Fibroblast of skin of left biceps (primary cell): Measurements from ENCODE around the gene CCDC186.

Experiments
- DNase-seq, 2 experiments: peaks; one replicate each; pipeline ENCODE4 v3.0.0-alpha.2; 2013; ENCODE audit warnings: low read depth in 2 of 2

Gene CCDC186

DNA sequence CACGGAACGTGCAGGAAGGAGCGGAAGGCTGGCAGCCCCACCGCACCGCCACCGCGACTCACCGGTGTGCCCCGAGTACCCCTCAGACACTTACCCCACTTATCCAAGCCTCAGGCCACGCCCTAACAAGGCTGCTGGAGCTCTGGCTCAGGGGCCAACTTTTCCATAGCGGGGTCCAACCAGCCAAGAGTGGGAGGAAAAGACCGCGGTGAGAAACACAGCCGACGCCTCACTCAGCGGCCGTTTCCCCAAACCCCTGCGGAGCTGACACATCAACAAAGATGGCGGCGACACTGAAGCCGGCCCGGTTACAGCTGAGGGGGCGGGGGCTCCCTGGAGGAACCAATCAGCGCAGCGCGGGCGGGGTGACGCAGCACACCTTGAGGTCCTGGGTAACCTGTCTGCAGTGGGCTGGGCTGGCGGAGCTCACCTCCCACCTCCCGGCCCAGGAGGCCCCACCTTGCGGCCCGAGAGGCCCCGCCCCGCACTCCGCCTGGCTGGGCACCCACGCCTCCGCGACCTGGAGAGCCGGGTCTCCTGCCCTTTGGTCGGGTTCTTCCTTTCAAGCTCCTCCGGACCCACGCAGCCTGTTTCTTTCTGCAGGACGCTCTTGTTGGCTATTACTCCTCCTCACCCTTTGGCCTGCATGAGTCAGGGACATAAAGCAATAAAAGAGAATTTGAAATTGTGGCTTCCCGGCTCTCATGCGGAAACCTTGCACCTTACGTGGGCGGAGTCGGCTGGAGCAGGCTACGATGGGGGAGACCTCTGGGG lies at the start of gene CCDC186:
CCDC186 (minus strand) TSS at position 283 of the 774 bp plus-strand sequence. CDS start 10,935 bp downstream, outside the sequence.
- peak in 1 of 2 experiments; percentile 44 for DNase-seq

DNA sequence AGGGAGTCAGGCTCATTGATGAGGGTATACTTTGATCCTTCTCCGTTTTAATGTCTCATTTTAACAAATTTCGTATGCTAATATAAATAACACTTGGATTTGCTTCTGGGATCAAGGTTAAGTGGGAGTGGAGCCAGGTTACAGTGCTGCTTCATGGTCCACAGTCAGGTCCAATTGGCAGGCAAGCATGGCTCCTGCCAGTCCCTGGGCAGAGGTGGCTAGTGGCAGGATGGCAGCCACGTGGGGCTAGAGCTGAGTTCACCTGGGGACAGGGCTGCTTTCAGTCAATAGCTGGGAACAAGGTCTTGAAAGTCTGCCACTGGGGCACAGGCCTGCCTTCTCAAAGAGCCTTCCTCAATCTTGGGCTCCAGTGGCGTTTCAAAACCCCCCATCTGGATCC lies 49.1 kb upstream of the CCDC186 start:
- no peak for DNase-seq

DNA sequence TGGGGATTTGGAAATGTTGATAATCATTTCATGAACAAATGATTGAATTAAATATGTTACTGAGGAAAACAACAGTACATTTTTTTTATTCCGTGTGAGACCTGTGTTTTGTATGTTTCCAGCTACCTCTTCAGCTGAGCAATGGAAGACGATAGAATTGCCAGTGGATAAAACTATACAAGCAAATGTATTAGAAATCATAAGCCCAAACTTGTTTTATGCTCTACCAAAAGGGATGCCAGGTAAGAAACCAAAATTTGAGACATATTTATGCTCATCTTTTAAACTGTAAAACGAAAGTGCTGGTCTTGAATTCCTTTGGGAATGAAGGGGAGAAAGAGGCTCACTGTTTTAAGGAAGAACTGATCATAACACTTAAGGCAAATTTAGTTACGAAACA lies 47.2 kb upstream of the CCDC186 start:
- no peak for DNase-seq

DNA sequence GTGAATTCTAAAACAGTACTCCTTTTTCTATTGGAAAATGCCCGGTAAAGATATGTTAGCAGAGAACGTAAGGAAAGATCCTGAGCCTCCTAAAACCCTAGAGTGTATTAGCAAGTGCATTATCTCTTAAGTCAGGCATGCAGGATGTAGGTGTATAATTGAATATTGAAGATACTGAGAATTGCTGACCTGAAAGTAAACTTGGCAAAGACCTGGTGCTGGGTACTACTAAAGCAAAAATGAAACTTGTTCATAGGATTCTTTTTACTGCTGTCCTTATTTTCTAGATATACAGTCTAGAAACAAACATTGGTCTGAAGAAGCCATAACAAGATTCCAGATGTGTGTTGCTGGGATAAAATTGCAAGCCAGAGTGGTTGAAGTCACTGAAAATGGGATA lies 46.3 kb upstream of the CCDC186 start:
- no peak for DNase-seq

DNA sequence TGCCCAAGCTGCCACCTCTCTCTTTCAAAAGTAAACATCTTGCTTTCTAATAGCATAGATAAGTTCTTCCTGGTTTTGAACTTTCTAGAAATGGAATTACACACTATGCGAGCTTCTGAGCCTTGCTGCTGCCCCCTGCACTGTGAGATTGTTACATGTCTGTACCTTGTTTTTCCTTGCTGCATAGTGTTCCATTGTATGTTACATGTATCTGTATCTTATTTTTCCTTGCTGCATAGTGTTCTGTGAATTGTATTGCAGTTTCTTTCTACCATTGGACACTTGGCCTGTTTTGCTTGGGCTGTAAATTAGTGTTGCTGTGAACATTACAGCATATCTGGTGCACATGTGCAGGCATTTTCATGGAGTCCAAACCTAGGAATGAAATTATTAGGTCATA lies 41.0 kb upstream of the CCDC186 start:
- no peak for DNase-seq

DNA sequence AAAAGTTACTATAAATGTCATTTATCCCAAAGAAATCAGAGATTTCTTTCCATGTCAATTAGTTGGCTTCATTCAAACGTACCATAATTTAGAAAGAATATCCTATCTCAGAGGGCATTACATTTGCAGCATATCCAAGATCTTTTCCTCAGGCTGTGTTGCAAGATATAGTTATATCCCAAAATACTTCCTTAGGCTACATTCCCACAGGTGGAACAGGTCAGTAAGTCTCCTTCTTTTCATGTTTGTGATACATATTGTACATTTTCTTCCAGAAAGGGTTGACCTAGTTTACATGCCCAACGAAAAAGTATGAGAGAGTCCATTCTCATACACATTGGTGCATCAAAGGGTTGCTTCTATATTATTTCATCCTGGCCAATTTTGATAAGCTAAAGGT lies 38.1 kb upstream of the CCDC186 start:
- DNase-seq: no peak

DNA sequence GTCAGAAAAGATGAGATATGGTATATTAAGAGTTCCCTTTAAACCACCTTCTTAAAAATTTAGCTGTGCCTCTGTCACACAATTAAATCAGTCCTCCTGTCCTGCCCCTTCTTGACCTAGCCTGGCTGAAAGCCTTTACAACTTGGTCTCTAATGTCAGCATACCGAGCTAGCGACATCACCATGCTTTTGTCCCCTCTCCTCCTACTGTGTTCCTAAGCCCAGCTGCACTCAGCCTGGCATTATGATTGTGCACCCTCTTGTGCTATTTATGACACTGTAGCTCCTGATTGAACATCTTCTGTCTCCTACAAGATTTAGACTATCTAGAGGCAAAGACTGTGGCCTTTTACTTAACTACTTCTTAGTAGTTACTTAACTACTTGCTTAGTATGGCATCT lies 34.3 kb upstream of the CCDC186 start:
- DNase-seq: no peak

DNA sequence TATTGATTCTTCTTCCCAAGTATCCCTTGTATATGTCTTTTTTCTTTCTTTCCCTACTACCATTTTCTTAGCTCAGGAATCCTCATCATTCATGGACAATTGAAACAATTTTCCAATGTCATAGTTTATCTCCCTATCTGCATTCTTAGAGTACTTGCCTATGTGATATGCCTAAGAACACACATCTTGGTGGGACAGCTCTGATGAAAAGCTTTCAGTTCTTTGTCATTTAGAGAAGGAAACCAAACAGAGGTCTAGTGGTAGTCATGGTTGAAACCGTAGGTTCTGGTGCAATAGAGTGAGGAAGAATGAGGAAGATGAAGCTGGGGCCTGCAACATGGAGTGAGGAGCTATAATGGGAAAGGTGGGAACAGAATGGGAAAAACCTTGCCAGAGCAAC lies 33.3 kb upstream of the CCDC186 start:
- DNase-seq: no peak

DNA sequence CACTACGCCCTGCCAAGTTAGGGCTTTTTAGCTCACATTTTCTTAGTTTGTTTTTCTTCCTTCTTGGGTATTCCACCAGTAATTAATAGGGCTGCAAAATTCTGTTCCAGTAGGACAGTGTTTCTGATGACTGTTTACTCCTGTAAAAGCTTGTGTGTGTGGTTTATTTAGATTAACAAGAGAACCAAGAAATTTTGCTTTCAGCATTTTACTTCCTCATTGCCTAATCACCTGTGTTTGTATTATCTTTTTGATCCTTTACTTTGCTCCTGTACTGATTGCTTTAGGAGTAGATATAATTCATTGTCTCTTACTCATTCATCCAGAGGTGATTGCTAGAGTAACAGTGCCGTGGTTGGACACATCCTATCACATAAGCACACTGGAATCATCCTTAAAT lies 32.9 kb upstream of the CCDC186 start:
- DNase-seq: no peak

DNA sequence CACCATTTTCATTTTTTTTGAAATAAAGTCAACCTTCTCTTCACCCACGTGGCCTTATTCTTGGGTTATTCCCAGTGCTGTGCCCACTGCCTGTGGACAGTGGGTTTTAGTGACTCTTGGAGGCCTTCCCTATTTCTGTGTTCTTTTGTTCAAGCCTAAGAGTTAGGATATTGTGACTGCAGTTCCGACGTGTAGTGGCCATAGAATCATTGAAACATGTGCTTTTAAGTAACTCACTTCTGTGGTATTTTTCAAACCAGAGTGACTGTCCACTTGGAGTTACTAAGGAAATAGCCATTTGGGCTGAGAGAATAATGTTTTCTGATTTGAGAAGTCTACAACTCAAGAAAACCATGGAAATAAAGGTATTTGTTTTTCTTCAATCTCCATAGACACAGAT lies 28.8 kb upstream of the CCDC186 start:
- DNase-seq: no peak

DNA sequence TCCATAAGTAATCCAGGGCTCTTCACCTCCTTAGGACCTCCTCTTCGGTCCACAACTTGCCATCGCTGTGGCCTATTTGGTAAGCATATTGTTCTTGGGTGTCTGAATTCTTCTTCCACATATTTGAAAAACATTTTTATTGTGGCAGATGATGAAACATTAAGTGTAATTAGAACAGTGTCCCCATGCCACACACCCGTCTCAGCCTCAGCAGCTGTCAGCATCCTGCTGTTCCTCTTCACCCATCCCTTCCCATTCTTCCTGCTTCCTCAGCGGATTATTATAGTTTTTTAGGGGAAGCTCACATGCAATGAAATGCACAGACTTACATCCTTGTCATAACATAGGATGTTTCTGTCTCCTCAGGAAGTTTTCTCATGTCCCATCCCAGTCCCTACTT lies 25.2 kb upstream of the CCDC186 start:
- no peak for DNase-seq

DNA sequence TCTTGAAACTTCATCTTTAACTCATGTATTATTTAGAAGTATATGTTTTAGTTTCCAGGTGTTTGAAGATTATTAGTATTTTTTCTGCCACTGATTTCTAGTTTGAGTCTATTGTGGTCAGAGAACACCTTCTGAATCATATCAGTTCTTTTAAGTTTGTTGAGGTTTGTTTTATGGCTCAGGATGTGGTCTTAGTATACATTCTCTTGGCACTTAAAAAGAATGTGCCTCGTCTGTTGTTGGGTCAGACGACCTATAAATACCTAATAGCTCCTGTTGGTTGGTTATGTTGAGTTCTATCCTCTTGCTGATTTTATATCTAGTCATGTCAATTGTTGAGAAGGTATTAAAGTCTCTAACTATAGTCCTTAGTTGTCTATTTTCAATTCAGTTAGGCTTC lies 21.1 kb upstream of the CCDC186 start:
- DNase-seq: no peak

DNA sequence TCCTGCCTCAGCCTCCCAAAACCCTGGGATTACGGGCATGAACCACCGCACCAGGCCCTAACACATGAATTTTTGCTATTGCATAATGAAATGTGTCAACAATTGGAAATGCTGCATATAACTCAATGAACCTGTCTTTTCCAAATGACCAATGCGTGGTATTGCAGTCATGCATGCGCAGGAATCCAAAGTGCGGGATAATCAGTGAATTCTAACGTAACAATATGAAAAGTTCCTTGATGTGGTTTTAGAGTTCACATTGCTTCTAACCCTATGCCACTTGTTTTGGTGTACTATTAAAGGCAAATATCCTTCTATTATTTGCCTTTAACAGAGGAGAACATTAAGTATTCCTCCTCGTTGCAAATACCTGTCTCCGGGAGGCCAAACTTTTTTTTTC lies 15.7 kb upstream of the CCDC186 start:
- DNase-seq: no peak

DNA sequence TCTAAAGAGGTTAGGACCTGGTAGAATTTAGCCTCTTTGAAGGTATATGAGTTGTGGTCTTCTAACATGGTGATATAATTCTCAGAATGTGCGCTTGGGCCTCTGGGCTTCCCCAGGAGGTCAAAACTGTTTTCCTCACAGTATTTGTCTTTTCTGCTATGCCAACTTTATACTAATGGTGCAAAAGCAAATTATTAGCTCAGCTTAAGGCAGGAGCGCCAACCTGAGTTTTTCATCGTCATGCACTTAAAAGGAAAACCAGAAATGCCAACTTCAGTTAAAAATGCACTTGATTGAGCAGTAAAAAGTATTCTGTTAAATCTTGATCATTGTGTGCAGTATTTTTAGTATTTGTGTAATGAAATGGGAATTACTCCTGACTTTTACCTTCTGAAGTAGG lies 14.9 kb upstream of the CCDC186 start:
- DNase-seq: no peak

DNA sequence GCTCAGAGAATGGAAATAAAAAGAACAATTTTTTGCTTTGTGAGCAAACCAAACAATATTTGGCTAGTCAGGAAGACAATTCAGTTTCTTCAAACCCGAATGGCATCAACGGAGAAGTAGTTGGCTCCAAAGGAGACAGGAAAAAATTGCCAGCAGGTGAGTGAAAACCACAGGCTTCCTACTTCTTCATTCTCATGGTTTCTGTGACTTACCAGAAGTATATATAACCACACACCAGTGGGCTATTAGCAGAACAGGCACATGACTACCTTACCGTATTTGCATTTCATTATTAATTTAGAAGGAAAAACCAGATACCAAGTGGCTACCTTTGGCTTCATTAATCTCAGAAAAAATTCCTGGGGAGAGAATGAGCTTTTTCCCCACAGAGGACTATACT lies 14.0 kb upstream of the CCDC186 start:
- no peak for DNase-seq

DNA sequence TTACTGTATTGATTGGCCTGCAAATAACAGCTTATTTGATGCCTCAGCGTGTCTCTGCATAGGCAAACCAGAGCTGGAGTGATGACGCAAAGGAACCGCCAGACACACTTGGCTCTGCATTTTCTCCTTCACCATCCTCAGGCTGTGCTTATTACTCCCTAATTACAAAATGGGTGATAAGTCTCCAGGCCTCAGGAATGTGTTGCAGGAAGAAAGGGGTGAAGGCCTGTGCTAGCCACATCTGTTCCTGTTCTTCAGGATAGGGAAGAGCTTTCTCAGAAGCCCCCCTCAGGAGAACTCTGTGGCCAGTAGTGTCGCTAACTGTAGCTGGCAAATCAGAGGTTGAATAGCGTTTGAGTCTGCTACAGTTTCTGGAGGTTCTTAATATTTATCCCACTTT lies 10.3 kb upstream of the CCDC186 start:
- DNase-seq: no peak

DNA sequence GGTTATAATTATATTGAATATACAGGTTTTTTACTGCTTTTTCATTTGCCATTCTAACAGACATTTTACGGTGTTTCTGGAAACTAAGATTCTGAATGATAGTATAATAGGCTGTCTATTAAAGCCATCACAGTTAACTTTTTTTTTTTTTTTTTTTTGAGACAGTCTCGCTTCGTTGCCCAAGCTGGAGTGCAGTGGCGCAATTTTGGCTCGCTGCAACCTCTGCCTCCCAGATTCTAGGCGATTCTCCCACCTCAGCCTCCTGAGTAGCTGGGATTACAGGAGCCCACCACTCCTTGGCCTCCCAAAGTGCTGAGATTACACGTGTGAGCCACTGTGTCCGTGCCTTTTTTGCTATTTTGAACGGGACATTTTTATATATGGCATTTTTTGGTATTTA lies 9.6 kb upstream of the CCDC186 start:
- DNase-seq: no peak

DNA sequence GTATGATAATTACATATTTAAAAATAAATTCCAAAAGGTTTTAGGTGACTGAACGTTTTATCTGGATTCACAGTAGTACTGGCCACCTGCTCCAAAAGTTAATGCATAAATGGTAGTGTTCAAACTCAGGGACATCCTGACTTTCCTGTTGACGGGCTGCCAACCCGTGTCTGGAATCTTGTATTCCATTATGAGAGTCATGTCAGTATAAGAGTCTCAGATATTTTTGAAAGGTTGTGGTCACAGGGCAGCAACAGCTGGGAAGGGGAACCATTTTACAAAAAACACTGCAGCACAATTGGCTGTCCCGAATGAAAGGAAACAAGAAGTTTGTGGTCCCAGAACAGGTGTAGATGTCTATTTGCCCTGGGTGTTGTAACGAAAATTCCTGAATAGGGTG lies 8.0 kb upstream of the CCDC186 start:
- no peak for DNase-seq

DNA sequence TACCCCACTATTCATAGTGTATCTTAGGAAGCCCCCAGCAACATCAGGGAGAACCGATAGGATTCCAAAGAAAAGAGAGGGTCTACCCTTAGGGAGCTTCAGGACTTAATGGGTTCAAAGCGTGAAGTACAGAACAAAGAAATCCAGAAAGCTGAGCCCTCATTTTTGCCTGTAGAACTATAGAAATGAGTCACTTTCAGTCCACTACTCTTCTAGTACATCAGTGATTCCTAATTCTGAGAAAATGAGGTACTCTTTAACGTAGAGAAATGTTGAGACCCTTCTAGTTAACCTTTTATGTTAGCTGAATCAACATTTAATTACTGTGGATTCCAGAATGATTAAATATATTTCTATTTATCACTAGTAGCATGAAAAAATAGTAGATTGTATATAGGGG lies 6.9 kb upstream of the CCDC186 start:
- no peak for DNase-seq

DNA sequence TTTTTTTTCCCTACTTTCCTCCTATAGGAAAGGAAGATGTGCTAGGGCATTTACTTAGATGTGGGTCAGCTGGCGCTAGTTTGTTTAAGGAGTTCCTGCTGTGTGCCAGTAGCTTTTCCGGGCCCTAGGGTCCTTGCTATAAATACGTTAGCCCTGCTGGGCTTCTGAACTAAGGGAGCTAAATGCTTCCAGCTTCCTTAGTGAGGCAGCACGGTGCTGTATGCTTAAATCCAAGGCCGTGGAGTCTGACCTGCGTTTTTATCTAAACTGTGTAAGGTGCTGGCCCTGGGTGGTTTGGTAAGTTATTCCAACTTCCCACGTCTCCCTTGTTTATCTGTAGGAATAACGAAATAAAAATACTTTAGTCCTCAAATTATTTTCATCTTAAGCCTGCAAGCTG lies 5.7 kb upstream of the CCDC186 start:
- DNase-seq: no peak

DNA sequence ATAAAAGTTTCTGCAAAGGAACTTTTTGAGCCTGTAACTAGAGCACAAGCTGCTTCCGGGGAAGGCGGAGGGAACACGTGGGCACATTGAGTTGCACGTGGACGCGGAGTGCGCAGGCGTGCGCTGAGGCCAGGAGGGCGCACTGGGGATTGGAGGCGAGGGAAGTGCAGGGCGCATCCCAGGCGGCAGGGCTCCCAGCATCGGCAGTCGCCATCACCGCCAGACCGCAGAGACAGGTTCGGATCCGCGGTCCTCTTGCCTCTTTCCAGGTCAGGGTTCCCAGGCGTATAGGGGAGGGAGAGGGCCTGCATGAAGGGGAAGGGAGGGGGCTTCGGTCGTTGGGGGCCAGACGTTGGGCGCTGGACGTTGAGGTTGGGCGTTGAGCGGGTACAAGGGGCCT lies 5.1 kb upstream of the CCDC186 start, which contains the start of gene TDRD1:
TDRD1 (plus strand) TSS at position 206 of the 400 bp plus-strand sequence. CDS start 8,479 bp downstream, outside the sequence.
- DNase-seq: no peak

DNA sequence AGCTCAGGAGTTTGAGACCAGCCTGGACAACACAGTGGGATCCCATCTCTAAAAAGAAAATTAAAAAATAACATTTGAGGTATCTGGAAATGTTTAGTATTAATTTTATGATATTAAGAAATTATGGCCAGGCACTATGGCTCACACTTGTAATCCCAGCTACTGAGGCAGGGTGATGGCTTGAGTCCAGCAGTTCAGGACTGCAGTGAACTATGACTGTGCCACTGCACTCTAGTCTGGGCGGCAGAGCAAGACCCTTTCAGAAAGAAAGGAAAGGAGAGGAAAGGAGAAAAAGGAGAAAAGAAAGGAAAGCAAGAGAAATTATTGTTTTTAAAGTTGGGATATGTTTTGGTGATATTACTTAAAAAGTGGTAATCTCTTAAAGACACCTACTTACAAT lies 2.5 kb upstream of the CCDC186 start:
- DNase-seq: no peak

DNA sequence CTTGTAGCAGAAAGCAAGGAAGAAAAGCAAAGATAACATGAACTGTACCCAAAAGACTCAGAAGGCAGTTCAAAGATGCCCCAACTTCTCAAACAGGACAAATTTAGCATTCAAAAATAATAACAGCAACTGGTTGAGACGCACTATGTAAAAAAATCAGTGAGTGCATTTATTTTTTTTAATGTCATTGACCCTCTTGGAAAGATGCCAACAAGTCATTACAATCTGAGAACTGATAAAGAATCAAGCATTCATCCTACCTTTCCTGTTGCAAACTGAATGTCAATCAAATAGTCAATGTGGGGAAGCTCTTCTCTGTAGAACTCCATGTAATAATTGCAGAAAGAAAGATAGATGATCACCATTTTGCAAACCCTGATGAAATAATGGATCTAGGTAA lies 1.7 kb upstream of the CCDC186 start:
- no peak for DNase-seq

DNA sequence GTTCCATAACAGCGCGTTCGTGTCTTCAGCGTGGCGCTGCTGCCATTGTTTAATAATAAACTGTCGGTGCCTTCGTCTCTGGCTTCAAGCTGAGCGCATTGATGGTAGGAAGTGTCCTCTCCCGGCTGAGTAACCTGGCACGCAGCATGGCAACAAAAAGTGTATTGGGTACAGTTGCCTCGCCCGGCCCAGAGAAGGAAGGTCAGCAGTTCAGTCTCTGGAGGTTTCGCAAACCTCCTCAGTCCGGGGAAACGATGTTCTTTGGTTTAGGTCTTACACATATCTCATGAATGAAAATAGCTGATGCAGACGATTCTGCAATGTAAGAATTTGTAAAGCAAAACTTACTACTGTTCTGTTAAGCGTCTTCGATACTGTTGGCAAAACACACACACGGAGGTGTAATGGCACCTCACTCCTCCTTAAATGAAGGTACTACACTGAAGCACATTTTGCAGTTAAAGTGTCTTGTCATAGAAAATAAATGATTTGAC lies 739 bp upstream of the CCDC186 start:
- DNase-seq: no peak
